Vagina (tissue), 2 donors: ENCODE results near the gene NR2F1-AS1. TPM values are rescaled to one million over a fixed set of nuclear protein-coding genes. Genes with fewer than 3 reads are reported as not detected.

ENCODE experiments used
- DNase-seq, 2 donors: peaks; one replicate each; pipeline ENCODE4 v3.0.0-alpha.2; 2017; ENCODE audit errors: extremely low spot score in 2 of 2
- H3K27ac ChIP-seq: fragments of 200-600 bp; sonication (generic); one replicate; pipeline ENCODE4 v1.5.1; 2019
- H3K27me3 ChIP-seq: fragments of 200-600 bp; sonication (generic); one replicate; pipeline ENCODE4 v1.5.1; 2019
- H3K36me3 ChIP-seq, 2 donors: fragments of 200-600 bp; sonication (generic); one replicate each; pipeline ENCODE4 v1.5.1; 2017 to 2019
- H3K4me1 ChIP-seq: fragments of 200-600 bp; sonication (generic); one replicate; pipeline ENCODE4 v1.5.1; 2019
- H3K4me3 ChIP-seq, 2 donors: fragments of 200-600 bp; sonication (generic); 1 replicate in 1 of 2; 2 replicates in 1 of 2; pipeline ENCODE4 v1.5.1; 2016 to 2019
- H3K9me3 ChIP-seq: fragments of 200-600 bp; sonication (generic); one replicate; pipeline ENCODE4 v1.5.1; 2019
- POLR2A ChIP-seq, 2 donors: fragments of 450-650 bp; IDR thresholded peaks; one replicate each; pipeline ENCODE4 v1.6.1; 2017; ENCODE audit warnings: antibody characterized with exemption in 2 of 2, mild to moderate bottlenecking in 2 of 2, moderate library complexity in 2 of 2
- POLR2AphosphoS5 ChIP-seq, 2 donors: sonication (generic); formaldehyde crosslinking; IDR thresholded peaks; one replicate each; pipeline ENCODE4 v1.9.0; 2017; ENCODE audit warnings: antibody characterized with exemption in 2 of 2, mild to moderate bottlenecking in 2 of 2, low read depth in 1 of 2; ENCODE audit not compliant: insufficient read depth in 1 of 2
- intact Hi-C: fragments of 100-400 bp; cut with DNase I; formaldehyde crosslinking; loops from one replicate; pipeline ENCODE4 v1.15.1; 2023
- total RNA-seq: library from RNA; depleted of rRNA; stranded (reverse); fragments of >200 nt; gene quantifications from one replicate; pipeline ENCODE4 v1.2.3, GENCODE V29; 2016
- TF ChIP-seq, protein P1 (sequence below), 3 experiments: fragments of 450-650 bp in 2 of 3; fragments of 200-600 bp in 1 of 3; sonication (generic) in 1 of 3; IDR thresholded peaks; one replicate each; pipeline ENCODE4 v1.5.1; 2017 to 2019; ENCODE audit warnings: antibody characterized with exemption in 3 of 3, mild to moderate bottlenecking in 2 of 3, moderate library complexity in 2 of 3

The NR2F1-AS1 gene
- total RNA-seq, 1 donor from 2014 or later: 22.3 TPM

DNA sequence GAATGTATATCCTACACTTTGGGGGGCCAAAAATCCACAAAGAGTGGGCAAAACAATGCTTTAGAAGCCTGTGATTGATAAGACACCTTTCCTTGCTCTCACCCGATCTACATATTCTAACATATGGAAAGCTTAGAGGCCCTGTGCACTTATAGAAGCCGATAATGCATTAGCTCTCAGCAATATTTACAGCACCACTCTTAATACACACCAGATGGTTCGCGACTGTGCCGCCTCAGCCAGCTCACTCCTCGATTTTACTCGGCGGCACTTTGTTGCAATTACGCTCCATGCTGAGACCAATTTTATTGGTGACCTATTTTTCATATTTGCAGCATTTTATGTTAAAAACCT lies 20.8 kb upstream of the NR2F1-AS1 start:
- Histone ChIP-seq H3K36me3 (no peaks in the 10 kb centered on the region), H3K9me3 (no peaks in the 10 kb centered on the region), H3K4me1 (peaks cover 18% of the 10 kb centered on the region), H3K27me3 (no peaks in the 10 kb centered on the region), H3K4me3 (peak overlapping the region; percentile 33 to 35), H3K27ac (peak overlapping the region; percentile 77)
- DNase-seq: no peak
- intact Hi-C loops: no loop called here
- TF ChIP-seq POLR2AphosphoS5 (IDR thresholded peaks at IDR 0.05; ENCODE audit: insufficient read depth in 1 of 2, low read depth in 1 of 2) (no peak), POLR2A (IDR thresholded peaks at IDR 0.05) (no peak)
- TF ChIP-seq, protein P1, sequence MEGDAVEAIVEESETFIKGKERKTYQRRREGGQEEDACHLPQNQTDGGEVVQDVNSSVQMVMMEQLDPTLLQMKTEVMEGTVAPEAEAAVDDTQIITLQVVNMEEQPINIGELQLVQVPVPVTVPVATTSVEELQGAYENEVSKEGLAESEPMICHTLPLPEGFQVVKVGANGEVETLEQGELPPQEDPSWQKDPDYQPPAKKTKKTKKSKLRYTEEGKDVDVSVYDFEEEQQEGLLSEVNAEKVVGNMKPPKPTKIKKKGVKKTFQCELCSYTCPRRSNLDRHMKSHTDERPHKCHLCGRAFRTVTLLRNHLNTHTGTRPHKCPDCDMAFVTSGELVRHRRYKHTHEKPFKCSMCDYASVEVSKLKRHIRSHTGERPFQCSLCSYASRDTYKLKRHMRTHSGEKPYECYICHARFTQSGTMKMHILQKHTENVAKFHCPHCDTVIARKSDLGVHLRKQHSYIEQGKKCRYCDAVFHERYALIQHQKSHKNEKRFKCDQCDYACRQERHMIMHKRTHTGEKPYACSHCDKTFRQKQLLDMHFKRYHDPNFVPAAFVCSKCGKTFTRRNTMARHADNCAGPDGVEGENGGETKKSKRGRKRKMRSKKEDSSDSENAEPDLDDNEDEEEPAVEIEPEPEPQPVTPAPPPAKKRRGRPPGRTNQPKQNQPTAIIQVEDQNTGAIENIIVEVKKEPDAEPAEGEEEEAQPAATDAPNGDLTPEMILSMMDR (IDR thresholded peaks at IDR 0.05): no peak

DNA sequence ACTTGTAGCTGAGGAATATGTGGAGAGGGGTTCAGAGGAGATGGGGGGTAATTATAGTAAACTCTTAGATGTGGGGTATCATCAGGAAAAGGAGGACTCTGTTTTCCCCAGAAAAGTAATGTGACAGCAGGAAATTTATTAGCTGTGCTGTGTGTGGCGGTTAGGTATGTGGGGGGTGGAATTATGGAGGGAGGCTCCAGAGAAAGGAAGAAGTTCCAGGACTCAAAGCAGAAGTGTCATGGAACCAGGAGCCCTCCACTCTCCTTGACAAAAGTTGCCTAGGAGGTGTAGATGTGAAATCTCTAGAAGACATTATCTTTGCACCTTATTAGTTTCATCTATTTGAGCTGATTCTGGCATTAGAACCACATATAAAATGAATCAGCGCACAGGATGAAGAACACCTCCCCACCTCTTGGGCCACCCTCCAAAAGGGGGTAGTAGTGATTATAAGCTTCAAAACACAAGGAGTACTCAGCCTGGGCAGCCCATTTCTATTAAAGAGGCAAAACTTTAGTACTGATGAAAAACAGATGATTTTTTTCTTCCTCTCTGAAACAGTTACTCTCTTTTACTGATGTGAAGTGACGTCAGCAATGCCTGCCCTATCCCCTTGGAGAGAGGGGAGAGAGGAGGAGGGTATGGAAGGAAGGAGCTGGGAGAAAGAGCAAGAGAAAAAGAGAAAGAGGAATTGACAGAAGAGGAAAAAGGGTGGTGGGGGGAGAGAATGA lies 20.2 kb upstream of the NR2F1-AS1 start:
- intact Hi-C loops: no loop called here
- Histone ChIP-seq H3K9me3 (no peaks in the 10 kb centered on the region), H3K36me3 (no peaks in the 10 kb centered on the region), H3K27me3 (no peaks in the 10 kb centered on the region), H3K4me1 (peaks cover 18% of the 10 kb centered on the region), H3K27ac (peak overlapping the region; percentile 77), H3K4me3 (peak overlapping the region in 1 of 2 donors; percentile 35)
- peak in 1 of 2 donors; percentile 86 for DNase-seq
- TF ChIP-seq POLR2A (IDR thresholded peaks at IDR 0.05): peak in 1 of 2 donors; percentile 31
- TF ChIP-seq, protein P1 (IDR thresholded peaks at IDR 0.05): no peak

DNA sequence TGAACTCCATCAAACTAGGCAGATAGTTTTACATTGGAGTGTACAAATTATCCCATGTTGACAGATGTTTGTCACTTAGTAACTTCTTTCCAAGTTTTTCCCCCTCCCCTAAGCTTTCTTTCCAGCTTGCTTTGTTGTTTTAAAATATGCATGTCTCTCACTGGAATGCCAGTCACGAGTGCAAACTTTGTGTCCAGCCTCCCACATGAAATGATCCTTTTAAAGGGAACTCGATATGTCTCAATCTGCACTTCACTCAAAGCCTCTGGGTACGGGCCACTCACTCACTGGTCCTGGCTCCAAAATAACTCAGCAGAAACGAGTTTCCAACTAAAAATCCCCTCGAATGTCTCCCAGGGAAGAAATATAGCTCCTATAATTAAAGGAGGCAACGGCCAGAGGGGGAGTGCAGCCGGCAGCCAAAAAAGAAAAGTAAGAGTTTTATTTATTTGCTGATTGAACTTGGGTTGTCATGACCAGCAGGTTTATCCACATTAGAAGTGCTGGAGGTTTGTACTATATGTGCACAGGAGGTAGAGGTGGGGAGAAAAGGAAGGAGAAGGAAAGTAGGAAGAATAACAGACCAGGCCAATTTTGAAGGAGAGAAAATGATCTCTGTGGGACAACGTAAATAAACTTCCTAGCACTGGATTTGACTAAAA lies 19.5 kb upstream of the NR2F1-AS1 start:
- Histone ChIP-seq H3K4me3 (peak overlapping the region in 1 of 2 donors; percentile 22), H3K9me3 (no peaks in the 10 kb centered on the region), H3K27me3 (no peaks in the 10 kb centered on the region), H3K4me1 (peaks cover 20% of the 10 kb centered on the region), H3K36me3 (no peaks in the 10 kb centered on the region), H3K27ac (peak overlapping the region; percentile 77)
- TF ChIP-seq, protein P1 (IDR thresholded peaks at IDR 0.05): no peak
- no peak for DNase-seq
- intact Hi-C loops: no loop called here

DNA sequence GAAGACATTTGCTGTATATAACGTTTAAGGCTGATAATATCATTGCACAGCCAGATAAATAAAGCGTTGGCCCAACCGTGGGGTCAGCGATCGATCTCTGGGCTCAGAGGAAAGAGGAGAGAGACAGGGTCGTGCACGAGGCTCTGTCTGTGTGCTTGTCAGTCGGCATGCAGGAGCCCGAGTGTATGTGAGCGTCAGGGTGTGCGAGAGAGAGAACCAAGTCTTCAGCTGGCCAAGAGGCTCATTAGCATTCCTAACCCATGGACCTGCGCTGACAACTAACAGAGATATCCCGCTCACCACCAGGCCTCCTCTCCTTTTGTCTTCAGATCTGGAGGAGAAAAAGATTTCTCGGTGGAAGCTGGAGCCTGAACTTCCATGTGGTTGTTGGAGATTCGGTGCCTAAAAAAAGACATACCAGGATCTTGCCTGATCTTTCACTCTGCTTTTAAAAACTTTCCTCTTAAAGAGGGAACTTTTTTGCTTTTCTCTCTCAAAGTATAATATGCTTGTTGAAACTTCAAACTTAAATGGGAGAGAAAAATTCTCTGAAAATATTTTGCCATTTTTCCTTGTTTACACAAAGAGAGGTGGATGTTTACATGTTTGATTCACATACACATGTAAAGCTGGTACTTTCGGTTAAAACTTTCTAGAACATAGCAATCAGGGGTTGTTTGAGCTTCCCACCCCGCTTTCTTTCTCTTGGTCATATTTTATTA lies 18.5 kb upstream of the NR2F1-AS1 start:
- Histone ChIP-seq H3K9me3 (no peaks in the 10 kb centered on the region), H3K27ac (peak overlapping the region; percentile 77), H3K4me3 (no peak overlapping the region), H3K27me3 (no peaks in the 10 kb centered on the region), H3K4me1 (peaks cover 28% of the 10 kb centered on the region), H3K36me3 (no peaks in the 10 kb centered on the region)
- DNase-seq: peak in 1 of 2 donors; percentile 88
- intact Hi-C loops: no loop called here
- TF ChIP-seq, protein P1 (IDR thresholded peaks at IDR 0.05): no peak
- peak in 1 of 2 donors; percentile 32 for TF ChIP-seq POLR2AphosphoS5 (IDR thresholded peaks at IDR 0.05; ENCODE audit: insufficient read depth in 1 of 2, low read depth in 1 of 2)

DNA sequence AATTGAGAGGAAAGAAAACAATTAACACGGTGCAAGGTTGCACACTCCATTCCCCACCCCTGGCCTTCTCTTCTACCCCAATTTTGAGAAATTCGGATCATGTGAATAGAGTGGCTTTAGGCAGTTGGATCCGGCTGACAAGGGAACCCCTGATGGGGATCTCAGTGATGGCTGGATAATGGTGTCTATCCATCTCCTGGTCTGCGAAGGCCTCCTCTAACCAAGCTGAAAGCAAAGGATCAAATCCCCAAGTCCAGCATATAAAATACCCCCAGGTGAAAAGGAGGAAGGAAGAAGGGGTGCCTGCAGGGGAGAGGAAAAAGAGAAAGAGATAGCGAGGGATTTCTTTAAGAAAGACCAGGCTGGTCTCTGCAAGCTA lies 18.0 kb upstream of the NR2F1-AS1 start:
- peaks cover 24% of the 10 kb centered on the region for H3K4me1 ChIP-seq
- DNase-seq: no peak
- H3K9me3 ChIP-seq: no peaks in the 10 kb centered on the region
- no peak overlapping the region for H3K4me3 ChIP-seq
- intact Hi-C loops: no loop called here
- H3K27ac ChIP-seq: peak overlapping the region; percentile 77
- H3K36me3 ChIP-seq: no peaks in the 10 kb centered on the region
- no peak for TF ChIP-seq POLR2AphosphoS5 (IDR thresholded peaks at IDR 0.05; ENCODE audit: insufficient read depth in 1 of 2, low read depth in 1 of 2)
- no peaks in the 10 kb centered on the region for H3K27me3 ChIP-seq
